IPS-18a (cell line): ENCODE data around the gene CEP72.

Experiments used
- H3K27ac ChIP-seq: one replicate; pipeline ENCODE4 v1.5.1; 2013; ENCODE audit warnings: low read length
- H3K27me3 ChIP-seq: one replicate; pipeline ENCODE4 v1.6.1; 2013; ENCODE audit warnings: mild to moderate bottlenecking, low read length; ENCODE audit not compliant: control insufficient read depth, insufficient read depth
- H3K36me3 ChIP-seq: one replicate; pipeline ENCODE4 v1.6.1; 2013; ENCODE audit warnings: low read depth, low read length; ENCODE audit not compliant: control insufficient read depth
- H3K4me1 ChIP-seq: one replicate; pipeline ENCODE4 v1.6.1; 2013; ENCODE audit warnings: low read depth, low read length; ENCODE audit not compliant: control insufficient read depth
- H3K4me3 ChIP-seq: one replicate; pipeline ENCODE4 v1.5.1; 2013; ENCODE audit warnings: low read length
- H3K9ac ChIP-seq: one replicate; pipeline ENCODE4 v1.6.1; 2013; ENCODE audit warnings: mild to moderate bottlenecking, low read length, moderate library complexity
- H3K9me3 ChIP-seq: one replicate; pipeline ENCODE4 v1.6.1; 2013; ENCODE audit warnings: low read depth, low read length; ENCODE audit not compliant: control insufficient read depth

CEP72 gene

GRCh38 chr5:644971-645370 lies 32.8 kb downstream of the CEP72 start:
- Histone ChIP-seq H3K4me3 (no peak overlapping the region), H3K9ac (no peak overlapping the region), H3K27ac (no peak overlapping the region)

GRCh38 chr5:645421-645820 lies 33.3 kb downstream of the CEP72 start:
- no peaks in the 10 kb centered on the region for H3K27me3 ChIP-seq
- H3K9me3 ChIP-seq: peaks cover 21% of the 10 kb centered on the region
- no peak overlapping the region for H3K9ac ChIP-seq
- H3K27ac ChIP-seq: no peak overlapping the region
- H3K4me1 ChIP-seq: no peaks in the 10 kb centered on the region
- H3K36me3 ChIP-seq: peaks cover 55% of the 10 kb centered on the region
- no peak overlapping the region for H3K4me3 ChIP-seq

More at GRCh38 chr5:644971-645370, 32.8 kb downstream of the CEP72 start:
- Histone ChIP-seq H3K4me1 (no peaks in the 10 kb centered on the region), H3K9me3 (peaks cover 20% of the 10 kb centered on the region), H3K27me3 (no peaks in the 10 kb centered on the region), H3K36me3 (peaks cover 58% of the 10 kb centered on the region)

DNA sequence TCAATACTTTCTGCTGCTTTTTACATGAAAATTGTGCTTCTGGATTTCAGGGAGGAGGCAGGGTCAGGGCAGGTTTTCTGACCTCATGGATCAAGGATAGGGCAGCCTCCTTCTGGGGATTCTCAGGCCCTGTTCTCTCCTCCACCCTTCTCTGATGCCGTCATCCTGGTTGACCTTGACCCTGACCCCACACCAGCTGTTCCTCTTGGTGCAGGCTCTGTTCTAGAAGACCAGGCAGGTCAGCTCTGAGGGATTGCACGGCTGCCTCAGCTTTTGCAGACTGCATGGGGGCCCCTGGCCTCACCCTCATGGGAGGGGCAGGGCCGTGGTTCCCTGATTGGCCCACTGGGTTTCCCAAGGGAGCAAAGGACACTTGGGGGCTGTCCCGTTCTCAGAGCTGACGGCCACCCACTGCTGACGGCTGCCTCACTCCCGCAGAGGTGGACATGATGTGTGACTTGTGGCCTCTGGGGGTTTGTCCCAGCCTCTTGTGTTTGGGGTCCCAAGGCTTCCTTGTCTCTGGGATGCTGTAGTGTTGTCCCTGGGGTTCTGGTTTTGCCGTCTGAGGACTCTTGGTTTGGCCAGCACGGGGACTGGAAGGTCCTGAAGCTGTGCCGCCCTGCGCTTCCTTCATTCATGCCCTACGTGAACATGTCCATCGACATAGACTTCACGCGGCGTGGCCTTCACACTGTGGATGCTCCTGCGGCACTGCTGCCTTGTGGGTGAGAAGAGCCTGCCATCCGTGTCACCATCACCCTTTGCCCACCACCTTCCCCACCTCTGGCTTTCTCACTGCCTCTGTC lies 34.5 kb downstream of the CEP72 start:
- Histone ChIP-seq H3K9ac (no peak overlapping the region), H3K36me3 (peaks cover 44% of the 10 kb centered on the region), H3K27me3 (no peaks in the 10 kb centered on the region), H3K27ac (no peak overlapping the region), H3K4me1 (no peaks in the 10 kb centered on the region), H3K4me3 (no peak overlapping the region), H3K9me3 (peaks cover 21% of the 10 kb centered on the region)

- Histone ChIP-seq H3K9ac (no peak overlapping the region), H3K36me3 (peaks cover 51% of the 10 kb centered on the region), H3K4me3 (no peak overlapping the region), H3K27me3 (no peaks in the 10 kb centered on the region), H3K9me3 (peaks cover 21% of the 10 kb centered on the region), H3K4me1 (no peaks in the 10 kb centered on the region), H3K27ac (no peak overlapping the region)
Observed at GRCh38 chr5:647311-647710, 35.2 kb downstream of the CEP72 start.

DNA sequence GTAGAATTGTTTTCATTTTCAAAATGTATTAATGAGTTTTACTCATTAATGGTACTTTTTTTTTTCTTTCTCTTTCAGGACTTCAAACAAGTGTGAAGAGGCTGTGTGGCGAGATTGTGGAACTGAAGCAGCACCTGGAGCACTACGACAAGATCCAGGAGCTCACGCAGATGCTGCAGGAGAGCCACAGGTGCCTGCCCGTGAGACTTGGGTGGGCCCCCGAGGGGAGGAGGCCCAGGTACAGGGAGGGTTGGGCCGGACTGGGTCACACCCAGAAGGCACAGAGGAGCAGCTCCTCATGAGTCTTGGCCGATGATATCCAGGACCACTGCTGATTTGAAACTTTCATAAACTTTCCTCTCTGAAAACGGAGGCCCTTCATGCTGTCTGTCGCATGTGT lies 35.6 kb downstream of the CEP72 start:
- Histone ChIP-seq H3K4me1 (no peaks in the 10 kb centered on the region), H3K9me3 (peaks cover 21% of the 10 kb centered on the region), H3K9ac (no peak overlapping the region), H3K36me3 (peaks cover 48% of the 10 kb centered on the region), H3K27me3 (no peaks in the 10 kb centered on the region), H3K4me3 (no peak overlapping the region), H3K27ac (no peak overlapping the region)

- Histone ChIP-seq H3K4me3 (no peak overlapping the region), H3K27me3 (no peaks in the 10 kb centered on the region), H3K9me3 (peaks cover 21% of the 10 kb centered on the region), H3K27ac (no peak overlapping the region), H3K4me1 (no peaks in the 10 kb centered on the region), H3K9ac (no peak overlapping the region), H3K36me3 (peaks cover 36% of the 10 kb centered on the region)
Observed at GRCh38 chr5:651296-652022, 39.3 kb downstream of the CEP72 start.

GRCh38 chr5:652023-652515 lies 39.9 kb downstream of the CEP72 start:
- Histone ChIP-seq H3K4me3 (no peak overlapping the region), H3K9ac (no peak overlapping the region), H3K27ac (no peak overlapping the region), H3K27me3 (no peaks in the 10 kb centered on the region), H3K36me3 (peaks cover 34% of the 10 kb centered on the region), H3K9me3 (peaks cover 21% of the 10 kb centered on the region), H3K4me1 (no peaks in the 10 kb centered on the region)

DNA sequence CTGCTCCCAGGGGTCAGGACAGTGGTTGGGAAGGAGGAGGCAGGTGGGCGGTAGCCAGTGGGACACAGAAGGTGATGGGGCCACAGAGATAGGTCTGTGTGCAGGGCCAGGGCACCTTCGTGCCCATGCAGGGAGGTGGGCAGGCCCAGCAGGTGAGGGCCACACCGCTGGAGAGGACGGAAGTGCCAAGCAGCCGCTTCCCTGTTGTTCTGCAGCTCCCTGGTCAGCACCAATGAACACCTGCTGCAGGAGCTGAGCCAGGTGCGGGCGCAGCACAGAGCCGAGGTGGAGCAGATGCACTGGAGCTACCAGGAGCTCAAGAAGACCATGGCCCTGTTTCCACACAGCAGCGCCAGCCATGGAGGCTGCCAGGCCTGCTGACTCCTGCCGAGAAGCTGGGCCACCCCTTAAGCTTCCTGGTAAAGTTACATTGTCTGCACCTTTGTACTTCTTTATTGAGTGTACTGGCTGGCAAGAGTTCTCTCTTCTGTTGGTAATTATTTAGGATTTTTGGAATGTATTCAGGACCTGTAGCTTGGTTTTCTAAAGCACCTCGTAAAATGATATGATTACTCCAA lies 40.7 kb downstream of the CEP72 start:
- no peak overlapping the region for H3K9ac ChIP-seq
- no peaks in the 10 kb centered on the region for H3K27me3 ChIP-seq
- peaks cover 18% of the 10 kb centered on the region for H3K9me3 ChIP-seq
- no peaks in the 10 kb centered on the region for H3K4me1 ChIP-seq
- H3K4me3 ChIP-seq: no peak overlapping the region
- H3K27ac ChIP-seq: no peak overlapping the region
- H3K36me3 ChIP-seq: peaks cover 35% of the 10 kb centered on the region

GRCh38 chr5:654071-654778 lies 42.1 kb downstream of the CEP72 start:
- Histone ChIP-seq H3K27ac (no peak overlapping the region), H3K4me3 (no peak overlapping the region), H3K36me3 (peaks cover 36% of the 10 kb centered on the region), H3K9ac (no peak overlapping the region), H3K27me3 (no peaks in the 10 kb centered on the region), H3K4me1 (no peaks in the 10 kb centered on the region), H3K9me3 (peaks cover 8% of the 10 kb centered on the region)

DNA sequence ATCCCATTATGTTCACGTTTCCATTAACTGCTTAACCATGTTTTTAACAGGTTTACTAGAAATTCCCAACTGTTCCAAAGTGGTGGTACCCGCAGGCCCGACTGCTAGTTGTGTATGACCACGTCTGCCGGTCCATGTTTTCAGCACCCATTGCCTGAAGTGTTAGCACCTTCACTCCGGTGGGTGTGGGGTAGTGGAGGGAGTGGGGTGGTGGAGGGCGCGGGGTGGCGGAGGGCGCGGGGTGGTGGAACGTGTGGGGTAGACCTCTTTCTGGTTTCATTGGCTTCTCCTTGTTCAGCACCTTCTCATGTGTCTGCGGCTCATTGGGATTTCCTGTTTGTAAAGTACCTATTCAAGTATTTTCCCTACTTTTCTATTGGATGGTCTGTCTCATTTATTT lies 43.3 kb downstream of the CEP72 start:
- no peak overlapping the region for H3K27ac ChIP-seq
- H3K27me3 ChIP-seq: no peaks in the 10 kb centered on the region
- no peak overlapping the region for H3K4me3 ChIP-seq
- H3K9me3 ChIP-seq: no peaks in the 10 kb centered on the region
- H3K9ac ChIP-seq: no peak overlapping the region
- H3K4me1 ChIP-seq: no peaks in the 10 kb centered on the region
- peaks cover 46% of the 10 kb centered on the region for H3K36me3 ChIP-seq

DNA sequence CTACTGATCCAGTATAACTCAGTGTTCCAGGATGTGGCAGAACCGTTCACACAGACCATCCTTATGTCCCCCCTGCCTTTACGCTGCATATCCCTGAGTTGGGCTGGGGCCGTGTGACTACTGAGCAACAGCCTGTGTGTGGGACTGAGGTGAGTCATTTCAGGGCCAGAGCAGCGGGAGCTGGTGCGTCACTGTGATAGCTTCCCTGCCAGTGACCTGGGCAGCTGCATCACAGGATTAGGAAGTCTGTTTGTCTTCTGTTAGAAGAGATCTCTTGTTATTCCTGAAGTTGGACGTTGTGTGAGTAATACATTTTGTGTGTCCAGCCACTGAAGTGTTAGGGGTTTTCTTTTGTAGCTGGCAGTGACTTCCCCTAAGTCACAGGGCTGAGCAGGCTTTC lies 45.4 kb downstream of the CEP72 start:
- H3K9ac ChIP-seq: no peak overlapping the region

More for the DNA sequence above, 45.4 kb downstream of the CEP72 start:
- Histone ChIP-seq H3K27ac (no peak overlapping the region), H3K9me3 (no peaks in the 10 kb centered on the region), H3K4me1 (no peaks in the 10 kb centered on the region), H3K36me3 (peaks cover 47% of the 10 kb centered on the region), H3K4me3 (no peak overlapping the region), H3K27me3 (no peaks in the 10 kb centered on the region)
